HepG2 (cell line): Measurements from ENCODE around the gene DNAJC5. TPM values are rescaled to one million over a fixed set of nuclear protein-coding genes. Genes with fewer than 3 reads are reported as not detected.
A peak's percentile ranks its signal among the peaks of the same experiment; 100 is the strongest.

Experiments used
- CTCF ChIP-seq: sonication (generic); formaldehyde crosslinking; IDR thresholded peaks from 2 replicates; pipeline ENCODE4 v1.5.0; 2020; ENCODE audit warnings: mild to moderate bottlenecking, missing genetic modification reagents, moderate library complexity
- DPF2 ChIP-seq: sonication (generic); formaldehyde crosslinking; IDR thresholded peaks from 2 replicates; pipeline ENCODE4 v1.4.0; 2020; ENCODE audit warnings: mild to moderate bottlenecking, low read depth, missing genetic modification reagents, borderline replicate concordance
- FOSL1 ChIP-seq: sonication (generic); formaldehyde crosslinking; IDR thresholded peaks from 2 replicates; pipeline ENCODE4 v1.9.0; 2021; ENCODE audit warnings: missing genetic modification reagents, borderline replicate concordance
- GATAD2A ChIP-seq: IDR thresholded peaks from 2 replicates; pipeline ENCODE4 v1.6.1; 2016
- HDAC6 ChIP-seq: fragments of 200-600 bp; sonication (generic); IDR thresholded peaks from 2 replicates; pipeline ENCODE4 v1.7.0; 2017; ENCODE audit warnings: mild to moderate bottlenecking, antibody characterized with exemption, low read length, low read depth
- KLF9 ChIP-seq: IDR thresholded peaks from 2 replicates; pipeline ENCODE4 v1.6.1; 2016; ENCODE audit warnings: low read depth
- MXD3 ChIP-seq: IDR thresholded peaks from 2 replicates; pipeline ENCODE4 v1.6.1; 2016; ENCODE audit warnings: mild to moderate bottlenecking, missing biosample characterization, missing genetic modification reagents
- NFATC3 ChIP-seq: sonication (generic); formaldehyde crosslinking; IDR thresholded peaks from 2 replicates; pipeline ENCODE4 v1.5.1; 2020; ENCODE audit warnings: mild to moderate bottlenecking, missing genetic modification reagents
- NFE2L2 ChIP-seq: fragments of 150-350 bp; IDR thresholded peaks from 2 replicates; pipeline ENCODE4 v1.6.1; 2014; ENCODE audit warnings: low read length
- NR0B2 ChIP-seq: sonication (generic); formaldehyde crosslinking; IDR thresholded peaks from 2 replicates; pipeline ENCODE4 v1.4.0; 2020; ENCODE audit warnings: mild to moderate bottlenecking, missing genetic modification reagents
- ONECUT2 ChIP-seq: sonication (generic); formaldehyde crosslinking; IDR thresholded peaks from 2 replicates; pipeline ENCODE4 v1.4.0; 2020; ENCODE audit warnings: missing genetic modification reagents
- PHF5A ChIP-seq: IDR thresholded peaks from one replicate; pipeline ENCODE4 v1.6.1; 2018; ENCODE audit warnings: low read depth, missing genetic modification reagents; ENCODE audit not compliant: unreplicated experiment
- PTBP1 ChIP-seq: fragments of 200-400 bp; formaldehyde crosslinking; IDR thresholded peaks from 2 replicates; pipeline ENCODE4 v1.6.1; 2018; ENCODE audit warnings: low read length, low read depth; ENCODE audit not compliant: poor library complexity, severe bottlenecking
- SMC3 ChIP-seq: IDR thresholded peaks from 2 replicates; pipeline ENCODE4 v1.6.1; 2011; ENCODE audit warnings: low read length, improper control_type of control experiment
- TRAFD1 ChIP-seq: sonication (generic); formaldehyde crosslinking; IDR thresholded peaks from 2 replicates; pipeline ENCODE4 v1.5.1; 2020; ENCODE audit warnings: missing genetic modification reagents, mild to moderate bottlenecking, borderline replicate concordance
- ZBTB43 ChIP-seq: sonication (generic); formaldehyde crosslinking; conservative IDR thresholded peaks from 2 replicates; pipeline ENCODE4 v1.4.0; 2020; ENCODE audit warnings: missing genetic modification reagents
- ZNF124 ChIP-seq: sonication (generic); formaldehyde crosslinking; IDR thresholded peaks from 2 replicates; pipeline ENCODE4 v1.4.0; 2020; ENCODE audit warnings: missing genetic modification reagents
- ZNF282 ChIP-seq: fragments of 450-650 bp; IDR thresholded peaks from 2 replicates; pipeline ENCODE4 v1.6.1; 2018; ENCODE audit not compliant: partially characterized antibody
- ZNF296 ChIP-seq: sonication (generic); formaldehyde crosslinking; conservative IDR thresholded peaks from 2 replicates; pipeline ENCODE4 v1.5.0; 2020; ENCODE audit warnings: mild to moderate bottlenecking, missing genetic modification reagents
- ZNF33A ChIP-seq: sonication (generic); formaldehyde crosslinking; IDR thresholded peaks from 2 replicates; pipeline ENCODE4 v1.5.1; 2020; ENCODE audit warnings: missing genetic modification reagents, mild to moderate bottlenecking, moderate library complexity, borderline replicate concordance
- ZNF740 ChIP-seq: sonication (generic); formaldehyde crosslinking; IDR thresholded peaks from 2 replicates; pipeline ENCODE4 v1.4.0; 2020; ENCODE audit warnings: missing genetic modification reagents
- ZSCAN12 ChIP-seq: sonication (generic); formaldehyde crosslinking; IDR thresholded peaks from 2 replicates; pipeline ENCODE4 v1.9.0; 2021; ENCODE audit warnings: mild to moderate bottlenecking, missing genetic modification reagents
- polyA plus RNA-seq, 8 experiments: library from polyadenylated mRNA; depleted of rRNA in 3 of 8; stranded (reverse) in 7 of 8; unstranded in 1 of 8; fragments of >200 nt; fragmentation: Illumina TruSeq in 4 of 8; extraction: Trizol in 4 of 8; gene quantifications; 2 replicates each; pipeline versions ENCODE4 v1.2.1 to v1.2.3, GENCODE V29; 2011 to 2016; ENCODE audit warnings: low read depth in 4 of 8, missing spikeins in 1 of 8, mixed read lengths in 1 of 8; ENCODE audit not compliant: insufficient read depth in 1 of 8
- total RNA-seq, 5 experiments: library from RNA; depleted of rRNA; stranded (reverse); fragments of >200 nt; fragmentation: Illumina TruSeq; extraction: Trizol; gene quantifications; 2 replicates each; pipeline ENCODE4 v1.2.3, GENCODE V29; 2016; ENCODE audit warnings: low read depth in 1 of 5

The DNAJC5 gene
- total and polyA plus RNA-seq, 2 of the 13 experiments (the other 11 are each of a cell fraction or from before 2014, with no cell fraction given), result 42.8 to 64.5 TPM

- TF ChIP-seq TRAFD1 (CRISPR knock-in tag), result no peak
- 0 out of 2 replicates have a peak, but pooled peaks have one; percentile 53 for TF ChIP-seq GATAD2A (CRISPR knock-in tag)
- no peak for TF ChIP-seq NFE2L2
- no peak for TF ChIP-seq FOSL1
- TF ChIP-seq ZNF296 (CRISPR knock-in tag), result peak; percentile 33; the same call in 1 of the 2 replicates
- TF ChIP-seq ZSCAN12 (CRISPR knock-in tag), result no peak
- TF ChIP-seq PHF5A (CRISPR knock-in tag), result no peak
- TF ChIP-seq ZNF33A, result no peak
- TF ChIP-seq PTBP1, result peak; percentile 34
- no peak for TF ChIP-seq NR0B2 (CRISPR knock-in tag)
- no peak for TF ChIP-seq SMC3
- no peak; the same call in 1 of the 2 replicates for TF ChIP-seq CTCF (CRISPR knock-in tag)
- peak; percentile 3; the same call in 1 of the 2 replicates for TF ChIP-seq ZNF740 (CRISPR knock-in tag)
- 0 out of 2 replicates have a peak, but pooled peaks have one; percentile 56 for TF ChIP-seq KLF9 (CRISPR knock-in tag)
- no peak for TF ChIP-seq ZNF282
- peak; percentile 93 for TF ChIP-seq NFATC3 (CRISPR knock-in tag)
- no peak for TF ChIP-seq ZNF124 (CRISPR knock-in tag)
- TF ChIP-seq ONECUT2 (CRISPR knock-in tag), result no peak
- TF ChIP-seq DPF2, result no peak
- TF ChIP-seq HDAC6, result no peak
- no peak for TF ChIP-seq ZBTB43 (CRISPR knock-in tag)
- peak; percentile 63; the same call in 1 of the 2 replicates for TF ChIP-seq MXD3 (CRISPR knock-in tag)
Observed at GRCh38 chr20:63969838-63970713, 75.2 kb downstream of the DNAJC5 start, which contains the start of gene ZNF512B (continued).
